B cell (primary cell): ENCODE data around the gene ABCA8.

Source experiments
- EZH2 ChIP-seq: IDR thresholded peaks from 2 replicates; pipeline ENCODE4 v1.6.1; 2012; ENCODE audit warnings: borderline replicate concordance, low read depth, mild to moderate bottlenecking, moderate library complexity, low read length; ENCODE audit not compliant: insufficient read depth, poor library complexity, severe bottlenecking
- TF ChIP-seq, protein P1 (sequence below): fragments of 200-600 bp; IDR thresholded peaks from one replicate; pipeline ENCODE4 v1.8.0; 2022; ENCODE audit warnings: antibody characterized with exemption, mild to moderate bottlenecking

DNA sequence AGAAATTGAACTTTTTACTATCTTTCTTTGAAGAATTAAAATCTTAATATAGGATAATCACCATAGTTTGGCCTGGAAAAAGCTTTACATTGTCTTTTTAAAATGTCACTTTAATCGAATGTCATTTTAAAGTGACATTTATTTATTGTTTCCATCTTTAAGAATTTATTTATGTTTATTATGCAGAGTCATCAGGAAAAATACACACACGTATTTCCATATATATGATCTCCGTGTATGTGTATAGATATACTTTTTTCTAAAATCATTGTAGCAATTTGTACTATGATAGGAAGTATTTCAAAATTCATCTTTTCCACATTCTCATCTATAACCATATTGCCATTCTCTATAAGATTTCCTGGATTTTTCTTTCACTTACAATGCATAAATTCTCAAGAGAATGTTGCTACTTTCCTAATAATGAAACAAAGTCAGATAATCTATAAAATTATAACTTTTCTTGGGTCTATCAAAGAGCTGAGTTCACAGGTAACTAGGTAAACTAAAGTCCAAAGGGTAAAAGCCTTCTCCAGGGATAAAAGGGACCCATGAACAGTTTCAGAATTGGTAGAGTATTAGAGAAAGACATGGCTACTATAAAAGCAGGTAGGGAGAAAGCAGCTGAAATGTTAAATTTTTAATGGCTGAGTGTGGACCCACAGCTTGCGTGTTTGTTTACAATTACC lies 11.9 kb downstream of the ABCA8 start:
- TF ChIP-seq, protein P1, sequence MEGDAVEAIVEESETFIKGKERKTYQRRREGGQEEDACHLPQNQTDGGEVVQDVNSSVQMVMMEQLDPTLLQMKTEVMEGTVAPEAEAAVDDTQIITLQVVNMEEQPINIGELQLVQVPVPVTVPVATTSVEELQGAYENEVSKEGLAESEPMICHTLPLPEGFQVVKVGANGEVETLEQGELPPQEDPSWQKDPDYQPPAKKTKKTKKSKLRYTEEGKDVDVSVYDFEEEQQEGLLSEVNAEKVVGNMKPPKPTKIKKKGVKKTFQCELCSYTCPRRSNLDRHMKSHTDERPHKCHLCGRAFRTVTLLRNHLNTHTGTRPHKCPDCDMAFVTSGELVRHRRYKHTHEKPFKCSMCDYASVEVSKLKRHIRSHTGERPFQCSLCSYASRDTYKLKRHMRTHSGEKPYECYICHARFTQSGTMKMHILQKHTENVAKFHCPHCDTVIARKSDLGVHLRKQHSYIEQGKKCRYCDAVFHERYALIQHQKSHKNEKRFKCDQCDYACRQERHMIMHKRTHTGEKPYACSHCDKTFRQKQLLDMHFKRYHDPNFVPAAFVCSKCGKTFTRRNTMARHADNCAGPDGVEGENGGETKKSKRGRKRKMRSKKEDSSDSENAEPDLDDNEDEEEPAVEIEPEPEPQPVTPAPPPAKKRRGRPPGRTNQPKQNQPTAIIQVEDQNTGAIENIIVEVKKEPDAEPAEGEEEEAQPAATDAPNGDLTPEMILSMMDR, result no peak
- TF ChIP-seq EZH2, result no peak
